OCI-LY7 (cell line): Measurements from ENCODE around the gene CELF3. TPM values are rescaled to one million over a fixed set of nuclear protein-coding genes. Genes with fewer than 3 reads are reported as not detected.

Source experiments
- BruUV-seq: library from RNA; stranded (reverse); fragments of 400-500 nt; replicated peaks from 2 replicates; lab custom pipeline; 2021; lab: Mats Ljungman, UMichigan
- CTCF ChIA-PET: fragments of 300-600 bp; sonication (Branson Sonifier 250); formaldehyde crosslinking; loops from one replicate; lab custom pipeline; 2022; ENCODE audit warnings: antibody characterized with exemption; ENCODE audit not compliant: unreplicated experiment; lab: Charles Lee
- POLR2A ChIA-PET: fragments of 300-600 bp; sonication (Branson Sonifier 250); formaldehyde crosslinking; loops from one replicate; lab custom pipeline; 2022; ENCODE audit warnings: antibody characterized with exemption; lab: Charles Lee
- DNase-seq: peaks from one replicate; pipeline ENCODE4 v3.0.0-alpha.2; 2015; ENCODE audit warnings: low spot score
- H2AFZ ChIP-seq: fragments of 200-600 bp; sonication (generic), shearing (Covaris generic); 2 replicates; pipeline ENCODE4 v1.6.1; 2014; ENCODE audit warnings: mild to moderate bottlenecking, antibody characterized with exemption, low read length, moderate library complexity
- H3K27ac ChIP-seq: fragments of 200-600 bp; sonication (generic); 2 replicates; pipeline ENCODE4 v1.5.1; 2014; ENCODE audit warnings: mixed run types, low read depth, mild to moderate bottlenecking, moderate library complexity, low read length, inconsistent platforms; ENCODE audit not compliant: poor library complexity, severe bottlenecking
- H3K36me3 ChIP-seq: fragments of 200-600 bp; sonication (generic); 2 replicates; pipeline ENCODE4 v1.6.1; 2014; ENCODE audit warnings: mild to moderate bottlenecking, antibody characterized with exemption, low read length, moderate library complexity, mixed read lengths; ENCODE audit not compliant: insufficient read depth
- H3K4me1 ChIP-seq: fragments of 200-600 bp; sonication (generic); 2 replicates; pipeline ENCODE4 v1.5.1; 2014; ENCODE audit warnings: mild to moderate bottlenecking, low read length; ENCODE audit not compliant: insufficient read depth, poor library complexity, severe bottlenecking
- H3K4me2 ChIP-seq: fragments of 200-600 bp; sonication (generic); 2 replicates; pipeline ENCODE4 v1.6.1; 2014; ENCODE audit warnings: mild to moderate bottlenecking, low read length
- H3K4me3 ChIP-seq: fragments of 200-600 bp; sonication (generic); 2 replicates; pipeline ENCODE4 v1.5.1; 2014; ENCODE audit warnings: mild to moderate bottlenecking, low read depth, low read length; ENCODE audit not compliant: poor library complexity, severe bottlenecking
- H3K79me2 ChIP-seq: fragments of 200-600 bp; sonication (generic); 2 replicates; pipeline ENCODE4 v1.6.1; 2016; ENCODE audit warnings: low read depth, mild to moderate bottlenecking, low read length, moderate library complexity, mixed read lengths; ENCODE audit not compliant: insufficient read depth
- H3K9me2 ChIP-seq: fragments of 200-600 bp; sonication (generic); 2 replicates; pipeline ENCODE4 v1.6.1; 2016; ENCODE audit warnings: mild to moderate bottlenecking, low read length, mixed read lengths; ENCODE audit not compliant: insufficient read depth
- H3K9me3 ChIP-seq: fragments of 200-600 bp; sonication (generic); 2 replicates; pipeline ENCODE4 v1.6.1; 2014; ENCODE audit warnings: mild to moderate bottlenecking, mixed run types, low read length, mixed read lengths
- H4K20me1 ChIP-seq: fragments of 200-600 bp; sonication (generic); 2 replicates; pipeline ENCODE4 v1.6.1; 2014; ENCODE audit warnings: mild to moderate bottlenecking, antibody characterized with exemption, low read length, moderate library complexity, mixed read lengths; ENCODE audit not compliant: insufficient read depth
- EZH2phosphoT487 ChIP-seq: fragments of 200-600 bp; sonication (generic); IDR thresholded peaks from 2 replicates; pipeline ENCODE4 v1.6.1; 2018; ENCODE audit warnings: low read depth, borderline replicate concordance, mild to moderate bottlenecking, mixed run types, antibody characterized with exemption, low read length, moderate library complexity, mixed read lengths
- intact Hi-C: fragments of 100-400 bp; cut with micrococcal nuclease; formaldehyde crosslinking; loops from one replicate; pipeline ENCODE4 v1.10.0; 2022; ENCODE audit not compliant: unreplicated experiment
- total RNA-seq, 2 experiments: library from RNA; depleted of rRNA in 1 of 2; stranded (reverse); fragments of >200 nt in 1 of 2; shearing (Covaris generic) in 1 of 2; gene quantifications; 2 replicates each; pipeline ENCODE4 v1.2.3, GENCODE V29; 2014 to 2022
- TF ChIP-seq, protein P1 (sequence below): fragments of 200-600 bp; sonication (generic); conservative IDR thresholded peaks from 2 replicates; pipeline ENCODE4 v1.5.1; 2014; ENCODE audit warnings: mild to moderate bottlenecking, antibody characterized with exemption, low read length, moderate library complexity, mixed read lengths

CELF3 gene
- total RNA-seq, 2 experiments from 2014 or later: not detected

DNA sequence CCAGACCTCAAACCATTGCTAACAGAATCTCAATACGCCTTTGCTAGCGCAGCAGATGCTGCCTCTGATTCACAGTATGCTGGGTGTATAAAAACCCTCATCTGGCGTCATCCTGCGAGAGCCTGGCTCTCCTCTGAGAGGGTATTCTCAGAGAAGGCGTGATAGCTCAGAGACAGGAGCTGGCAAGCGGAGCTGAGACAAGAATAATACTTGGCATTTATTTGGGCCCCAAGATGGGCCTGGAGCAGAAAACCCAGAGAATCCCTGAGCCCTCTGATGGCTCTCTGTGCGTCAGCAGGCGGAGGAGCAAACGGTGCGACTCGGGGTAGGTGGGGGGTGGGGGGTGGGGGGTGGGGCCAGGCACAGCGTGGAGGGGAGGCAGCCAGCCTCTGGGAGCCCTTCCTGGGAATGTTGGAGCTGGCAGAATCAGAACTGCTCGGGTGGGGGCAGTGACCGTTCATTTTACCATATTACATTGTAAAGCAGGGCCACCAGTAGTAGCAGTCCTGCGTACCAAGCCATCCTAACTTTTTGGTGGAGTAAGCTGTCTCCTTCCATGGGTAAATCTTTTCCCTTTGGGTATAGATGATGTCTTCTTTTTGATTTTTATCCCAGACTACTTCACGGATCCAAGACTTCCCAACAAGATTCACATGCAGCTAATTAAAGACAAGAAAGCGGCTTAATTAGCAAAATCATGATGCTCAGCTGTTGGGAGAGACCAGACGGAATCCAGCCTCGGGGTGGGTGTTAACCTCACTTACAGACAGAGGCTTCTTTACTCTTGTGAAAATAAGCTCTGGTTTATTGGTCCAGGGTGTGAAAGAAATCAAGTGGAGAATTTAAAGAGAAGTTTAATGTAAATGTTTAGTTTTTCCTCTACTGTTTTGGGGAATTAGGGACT lies 11.8 kb upstream of the CELF3 start:
- Histone ChIP-seq H3K27ac (no peak overlapping the region), H3K9me2 (no peaks in the 10 kb centered on the region), H3K36me3 (no peaks in the 10 kb centered on the region), H3K79me2 (no peaks in the 10 kb centered on the region), H4K20me1 (no peaks in the 10 kb centered on the region), H3K4me2 (no peak overlapping the region), H3K4me3 (no peak overlapping the region), H2AFZ (no peak overlapping the region), H3K9me3 (no peaks in the 10 kb centered on the region), H3K4me1 (no peaks in the 10 kb centered on the region)
- no TSS peak for BruUV-seq
- CTCF ChIA-PET: no interaction called here
- POLR2A ChIA-PET: interaction anchor here (0.7 kb wide), 1 partner anchor 385 kb away, joined by 3 read pairs; no protein-coding TSS in a partner anchor
- intact Hi-C loops: no loop called here
- TF ChIP-seq EZH2phosphoT487: no peak
- TF ChIP-seq, protein P1, sequence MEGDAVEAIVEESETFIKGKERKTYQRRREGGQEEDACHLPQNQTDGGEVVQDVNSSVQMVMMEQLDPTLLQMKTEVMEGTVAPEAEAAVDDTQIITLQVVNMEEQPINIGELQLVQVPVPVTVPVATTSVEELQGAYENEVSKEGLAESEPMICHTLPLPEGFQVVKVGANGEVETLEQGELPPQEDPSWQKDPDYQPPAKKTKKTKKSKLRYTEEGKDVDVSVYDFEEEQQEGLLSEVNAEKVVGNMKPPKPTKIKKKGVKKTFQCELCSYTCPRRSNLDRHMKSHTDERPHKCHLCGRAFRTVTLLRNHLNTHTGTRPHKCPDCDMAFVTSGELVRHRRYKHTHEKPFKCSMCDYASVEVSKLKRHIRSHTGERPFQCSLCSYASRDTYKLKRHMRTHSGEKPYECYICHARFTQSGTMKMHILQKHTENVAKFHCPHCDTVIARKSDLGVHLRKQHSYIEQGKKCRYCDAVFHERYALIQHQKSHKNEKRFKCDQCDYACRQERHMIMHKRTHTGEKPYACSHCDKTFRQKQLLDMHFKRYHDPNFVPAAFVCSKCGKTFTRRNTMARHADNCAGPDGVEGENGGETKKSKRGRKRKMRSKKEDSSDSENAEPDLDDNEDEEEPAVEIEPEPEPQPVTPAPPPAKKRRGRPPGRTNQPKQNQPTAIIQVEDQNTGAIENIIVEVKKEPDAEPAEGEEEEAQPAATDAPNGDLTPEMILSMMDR: no peak
- DNase-seq: no peak

GRCh38 chr1:151723726-151724370 lies 7.2 kb upstream of the CELF3 start:
- BruUV-seq: no TSS peak
- Histone ChIP-seq H3K4me2 (no peak overlapping the region), H3K27ac (no peak overlapping the region), H3K79me2 (no peaks in the 10 kb centered on the region), H3K9me2 (no peaks in the 10 kb centered on the region), H2AFZ (no peak overlapping the region), H3K9me3 (no peaks in the 10 kb centered on the region), H4K20me1 (no peaks in the 10 kb centered on the region), H3K4me3 (no peak overlapping the region), H3K36me3 (no peaks in the 10 kb centered on the region), H3K4me1 (peaks cover 16% of the 10 kb centered on the region)
- TF ChIP-seq, protein P1: no peak
- TF ChIP-seq EZH2phosphoT487: no peak
- no peak for DNase-seq
- ChIA-PET CTCF (no interaction called here), POLR2A (interaction anchor here (1.2 kb wide), 1 partner anchor 26 kb away, joined by 4 read pairs; no protein-coding TSS in a partner anchor)
- intact Hi-C loops: loop anchor here (5.0 kb wide), 1 partner anchor 132 kb away; no protein-coding TSS in a partner anchor
